ENCODE measurements around the gene INTS3.

DNA sequence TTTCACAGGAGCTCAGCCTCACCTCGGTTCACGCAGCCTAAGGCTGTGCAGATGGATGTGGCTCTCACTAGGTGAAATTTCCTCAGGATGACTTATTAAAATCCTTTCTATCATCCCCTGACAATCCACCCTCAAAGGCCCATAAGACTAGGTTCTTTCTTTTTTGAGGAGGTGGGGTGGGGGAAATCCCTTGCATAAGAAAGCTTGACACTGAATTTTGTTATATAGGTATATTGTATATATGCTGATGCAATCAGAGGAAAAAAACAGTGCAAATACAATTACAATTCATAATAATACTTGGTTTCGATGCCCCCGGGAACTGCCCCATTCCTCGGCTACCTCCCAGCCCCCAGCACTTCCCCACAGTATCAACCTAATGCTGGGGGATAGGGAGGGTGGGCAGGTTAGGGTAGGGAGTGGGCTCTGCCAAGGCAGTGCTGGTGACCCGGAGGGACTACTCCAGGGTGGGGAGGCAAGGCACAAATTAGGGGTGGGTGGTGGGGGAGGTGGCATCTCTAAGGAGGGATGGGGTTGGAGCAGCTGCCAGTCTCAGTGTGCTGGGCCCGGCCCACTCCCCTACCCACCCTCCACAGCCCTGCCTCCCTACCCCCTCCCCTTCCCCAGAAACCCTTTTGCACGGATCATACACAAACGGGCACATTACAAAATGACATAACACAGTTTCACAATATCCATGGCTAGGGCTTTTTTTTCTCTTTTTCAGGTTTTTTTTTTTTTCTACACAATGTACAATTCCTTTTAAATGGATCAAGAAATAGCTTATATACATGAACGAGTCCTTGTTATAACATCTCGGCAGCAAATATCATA is 78.3 kb downstream of the INTS3 start:
- no peak for TF ChIP-seq EGR1 (IDR thresholded peaks at IDR 0.05)
- no peak for TF ChIP-seq EP300 (IDR thresholded peaks at IDR 0.05; ENCODE audit: borderline replicate concordance)
